ENCODE data around the gene PIGM. TPM values are rescaled to one million over a fixed set of nuclear protein-coding genes. Genes with fewer than 3 reads are reported as not detected.

Gene PIGM
- total RNA-seq, 2 experiments from 2014 or later = 3.9 to 4.0 TPM

- CTCF ChIA-PET = interaction anchor here (1.0 to 14.6 kb wide), 14 partner anchors 14 to 206 kb away, joined by 3 to 374 read pairs (median 49); partner anchors contain the start of genes FCRL6, IGSF9, KCNJ9 and PIGM
- no peak for DNase-seq
- Mint-ChIP-seq H3K4me1 (ENCODE audit: low read depth) (no peaks in the 10 kb centered on the region), H3K27ac (no peak overlapping the region), H3K27me3 (peaks cover 4% of the 10 kb centered on the region), H3K36me3 (ENCODE audit: low read depth) (no peaks in the 10 kb centered on the region), H3K9me3 (no peaks in the 10 kb centered on the region), H3K4me3 (no peak overlapping the region)
- no peak for TF ChIP-seq CTCF (IDR thresholded peaks at IDR 0.05)
- POLR2A ChIA-PET = interaction anchor here (0.6 kb wide), 1 partner anchor 25 kb away, joined by 3 read pairs; no protein-coding TSS in a partner anchor
- ATAC-seq = no peak
- intact Hi-C loops (cut with micrococcal nuclease) = loop anchor here (5.0 kb wide), 1 partner anchor 208 kb away; no protein-coding TSS in a partner anchor
Measured at GRCh38 chr1:160005070-160005469, 26.7 kb downstream of the PIGM start.

- DNase-seq = no peak
- Mint-ChIP-seq H3K27me3 (peaks cover 4% of the 10 kb centered on the region), H3K9me3 (no peaks in the 10 kb centered on the region), H3K36me3 (ENCODE audit: low read depth) (no peaks in the 10 kb centered on the region), H3K27ac (no peak overlapping the region), H3K4me1 (ENCODE audit: low read depth) (no peaks in the 10 kb centered on the region), H3K4me3 (no peak overlapping the region)
- no peak for ATAC-seq
- TF ChIP-seq CTCF (IDR thresholded peaks at IDR 0.05) = no peak
- ChIA-PET CTCF (interaction anchor here (1.5 to 14.6 kb wide), 5 partner anchors 15 to 112 kb away, joined by 5 to 374 read pairs (median 142); partner anchors contain the start of gene TAGLN2), POLR2A (no interaction called here)
- intact Hi-C loops (cut with micrococcal nuclease) = no loop called here
Measured at GRCh38 chr1:160004425-160004824, 27.4 kb downstream of the PIGM start.

GRCh38 chr1:160004001-160004400 is 27.8 kb downstream of the PIGM start:
- no peaks in the 10 kb centered on the region for H3K4me1 Mint-ChIP-seq (ENCODE audit: low read depth)
- POLR2A ChIA-PET = no interaction called here
- peaks cover 7% of the 10 kb centered on the region for H3K27me3 Mint-ChIP-seq
- H3K4me3 Mint-ChIP-seq = no peak overlapping the region
- no peak overlapping the region for H3K27ac Mint-ChIP-seq
- no peak for ATAC-seq
- intact Hi-C loops (cut with micrococcal nuclease) = no loop called here
- CTCF ChIA-PET = interaction anchor here (1.5 to 14.6 kb wide), 5 partner anchors 15 to 112 kb away, joined by 5 to 374 read pairs (median 142); partner anchors contain the start of gene TAGLN2
- no peaks in the 10 kb centered on the region for H3K36me3 Mint-ChIP-seq (ENCODE audit: low read depth)
- no peak for TF ChIP-seq CTCF (IDR thresholded peaks at IDR 0.05)
- no peak for DNase-seq
- no peaks in the 10 kb centered on the region for H3K9me3 Mint-ChIP-seq

- Mint-ChIP-seq H3K4me3 (no peak overlapping the region), H3K36me3 (ENCODE audit: low read depth) (no peaks in the 10 kb centered on the region), H3K9me3 (no peaks in the 10 kb centered on the region), H3K27ac (no peak overlapping the region), H3K4me1 (ENCODE audit: low read depth) (no peaks in the 10 kb centered on the region), H3K27me3 (peaks cover 9% of the 10 kb centered on the region)
- DNase-seq = no peak
- ChIA-PET POLR2A (interaction anchor here (1.3 kb wide), 1 partner anchor 16 kb away, joined by 4 read pairs; no protein-coding TSS in a partner anchor), CTCF (interaction anchor here (1.1 to 14.6 kb wide), 4 partner anchors 13 to 77 kb away, joined by 3 to 374 read pairs (median 74); partner anchors contain the start of genes IGSF9 and TAGLN2)
- intact Hi-C loops (cut with micrococcal nuclease) = no loop called here
- ATAC-seq = no peak
- TF ChIP-seq CTCF (IDR thresholded peaks at IDR 0.05) = no peak
Measured at GRCh38 chr1:160001440-160001839, 30.4 kb downstream of the PIGM start.

- no peaks in the 10 kb centered on the region for H3K36me3 Mint-ChIP-seq (ENCODE audit: low read depth)
- ATAC-seq (no peak), DNase-seq (no peak)
- TF ChIP-seq CTCF (IDR thresholded peaks at IDR 0.05) = no peak
- intact Hi-C loops (cut with micrococcal nuclease) = no loop called here
- H3K4me1 Mint-ChIP-seq (ENCODE audit: low read depth) = no peaks in the 10 kb centered on the region
- ChIA-PET POLR2A (no interaction called here), CTCF (interaction anchor here (0.6 to 14.6 kb wide), 6 partner anchors 8 to 107 kb away, joined by 3 to 374 read pairs (median 3); partner anchors contain the start of gene TAGLN2)
- H3K27me3 Mint-ChIP-seq = peaks cover 11% of the 10 kb centered on the region
- H3K9me3 Mint-ChIP-seq = no peaks in the 10 kb centered on the region
- H3K27ac Mint-ChIP-seq = no peak overlapping the region
- H3K4me3 Mint-ChIP-seq = no peak overlapping the region
Measured at GRCh38 chr1:159999204-159999603, 32.6 kb downstream of the PIGM start.
